NB4 (cell line): ENCODE measurements around the gene MLXIP.

Source experiments
- DNase-seq: peaks from one replicate; pipeline ENCODE4 v3.0.0; 2010; ENCODE audit warnings: low read depth
- H3K4me3 ChIP-seq: one replicate; pipeline ENCODE4 v1.5.1; 2011; ENCODE audit warnings: mild to moderate bottlenecking, low read depth, low read length, moderate library complexity
- MAX ChIP-seq: IDR thresholded peaks from 2 replicates; pipeline ENCODE4 v1.6.1; 2011; ENCODE audit warnings: low read depth, low read length
- MYC ChIP-seq: IDR thresholded peaks from 2 replicates; pipeline ENCODE4 v1.6.1; 2011; ENCODE audit warnings: low read depth, low read length
- POLR2A ChIP-seq: IDR thresholded peaks from 2 replicates; pipeline ENCODE4 v1.6.1; 2011; ENCODE audit warnings: mild to moderate bottlenecking; ENCODE audit not compliant: insufficient read length; ENCODE audit errors: extremely low read depth
- TF ChIP-seq, protein P1 (sequence below): IDR thresholded peaks from one replicate; pipeline ENCODE4 v1.5.1; 2012; ENCODE audit warnings: low read depth, low read length

The MLXIP gene

DNA sequence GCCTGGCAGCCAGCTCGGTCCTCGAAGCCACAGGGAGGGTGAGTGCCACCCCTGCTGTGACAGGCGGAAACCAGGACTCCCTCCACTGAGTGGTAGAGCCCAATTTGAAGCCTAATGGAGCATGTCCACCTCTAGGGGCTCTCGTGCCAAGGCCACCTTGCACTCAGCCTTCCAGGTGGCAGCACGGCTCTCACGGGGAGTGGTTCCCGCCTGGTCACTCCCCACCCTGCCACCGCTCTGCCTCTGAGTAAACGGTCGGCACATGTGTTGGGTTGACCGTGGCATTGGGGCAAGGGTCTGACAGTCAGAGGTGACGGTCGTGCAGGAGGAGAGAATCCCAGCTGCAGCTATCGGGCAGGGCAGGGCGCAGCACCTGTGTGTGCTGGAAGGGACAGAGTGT, 60.7 kb downstream of the MLXIP start:
- DNase-seq = no peak
- TF ChIP-seq, protein P1, sequence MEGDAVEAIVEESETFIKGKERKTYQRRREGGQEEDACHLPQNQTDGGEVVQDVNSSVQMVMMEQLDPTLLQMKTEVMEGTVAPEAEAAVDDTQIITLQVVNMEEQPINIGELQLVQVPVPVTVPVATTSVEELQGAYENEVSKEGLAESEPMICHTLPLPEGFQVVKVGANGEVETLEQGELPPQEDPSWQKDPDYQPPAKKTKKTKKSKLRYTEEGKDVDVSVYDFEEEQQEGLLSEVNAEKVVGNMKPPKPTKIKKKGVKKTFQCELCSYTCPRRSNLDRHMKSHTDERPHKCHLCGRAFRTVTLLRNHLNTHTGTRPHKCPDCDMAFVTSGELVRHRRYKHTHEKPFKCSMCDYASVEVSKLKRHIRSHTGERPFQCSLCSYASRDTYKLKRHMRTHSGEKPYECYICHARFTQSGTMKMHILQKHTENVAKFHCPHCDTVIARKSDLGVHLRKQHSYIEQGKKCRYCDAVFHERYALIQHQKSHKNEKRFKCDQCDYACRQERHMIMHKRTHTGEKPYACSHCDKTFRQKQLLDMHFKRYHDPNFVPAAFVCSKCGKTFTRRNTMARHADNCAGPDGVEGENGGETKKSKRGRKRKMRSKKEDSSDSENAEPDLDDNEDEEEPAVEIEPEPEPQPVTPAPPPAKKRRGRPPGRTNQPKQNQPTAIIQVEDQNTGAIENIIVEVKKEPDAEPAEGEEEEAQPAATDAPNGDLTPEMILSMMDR = no peak
- no peak for TF ChIP-seq MYC
- H3K4me3 ChIP-seq = no peak overlapping the region

GRCh38 chr12:122139941-122140340, 61.4 kb downstream of the MLXIP start:
- TF ChIP-seq POLR2A (no peak), MYC (no peak), MAX (no peak)
- TF ChIP-seq, protein P1 = no peak
- no peak overlapping the region for H3K4me3 ChIP-seq

DNA sequence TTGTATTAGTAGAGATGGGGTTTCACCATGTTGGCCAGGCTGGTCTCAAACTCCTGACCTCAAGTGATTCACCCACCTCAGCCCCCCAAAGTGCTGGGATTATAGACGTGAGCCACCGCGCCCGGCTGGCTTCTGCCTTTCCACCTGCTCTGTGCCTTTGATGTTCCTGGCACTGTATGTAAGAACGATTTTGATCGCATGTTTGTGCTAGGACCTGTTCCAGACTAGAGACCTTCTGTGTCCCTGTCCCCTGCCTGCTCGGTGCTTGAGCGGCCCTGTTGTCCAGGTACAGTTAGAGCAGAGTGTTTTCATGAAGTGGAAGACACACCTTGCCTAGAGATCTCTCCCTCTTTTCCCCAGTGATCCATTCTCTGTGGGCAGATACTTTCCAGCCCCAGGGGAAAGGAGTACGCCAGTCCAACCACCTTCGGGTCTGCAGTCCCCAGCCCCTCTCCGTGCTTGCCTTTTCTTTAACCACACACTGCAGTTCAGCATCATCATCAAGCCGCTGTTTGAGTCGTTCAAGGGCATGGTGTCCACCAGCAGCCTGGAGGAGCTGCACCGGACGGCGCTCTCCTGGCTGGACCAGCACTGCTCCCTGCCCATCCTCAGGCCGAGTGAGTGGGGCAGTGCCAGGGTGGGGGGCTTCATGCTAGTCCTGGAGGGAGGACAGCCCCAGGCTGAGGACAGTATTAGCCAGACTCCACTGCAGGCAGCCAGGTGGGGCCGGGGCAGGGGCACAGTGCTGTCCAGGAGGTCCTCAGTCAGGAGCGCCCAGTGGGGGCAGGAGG, 62.1 kb downstream of the MLXIP start:
- no peak overlapping the region for H3K4me3 ChIP-seq
- no peak for DNase-seq
- no peak for TF ChIP-seq MYC
- TF ChIP-seq, protein P1 = no peak
- no peak for TF ChIP-seq MAX
- TF ChIP-seq POLR2A = no peak

More at GRCh38 chr12:122139941-122140340, 61.4 kb downstream of the MLXIP start:
- no peak for DNase-seq

GRCh38 chr12:122141911-122142725, 63.6 kb downstream of the MLXIP start:
- no peak for TF ChIP-seq MAX
- TF ChIP-seq, protein P1 = no peak
- TF ChIP-seq MYC = no peak
- no peak for TF ChIP-seq POLR2A
- no peak for DNase-seq
- H3K4me3 ChIP-seq = no peak overlapping the region

DNA sequence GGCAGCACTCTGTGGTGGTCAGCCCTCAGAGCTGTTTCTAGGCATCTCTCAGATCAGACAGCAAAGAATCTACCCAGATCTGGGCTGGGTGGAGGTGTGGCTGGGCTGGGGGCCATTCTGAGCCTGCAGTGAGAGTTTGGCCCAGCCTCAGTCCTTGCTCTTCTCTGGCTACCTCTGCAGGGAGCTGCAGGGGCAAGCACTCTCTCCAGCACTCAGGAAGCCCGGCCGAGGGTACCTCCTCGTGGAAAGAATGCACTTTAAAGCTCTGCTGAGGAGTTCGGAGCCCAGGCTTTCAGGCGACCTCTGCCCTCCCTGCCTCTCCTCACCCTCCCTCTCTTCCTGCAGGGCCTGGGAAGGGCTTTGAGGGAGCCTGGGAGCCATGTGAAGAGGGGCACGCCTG, 64.3 kb downstream of the MLXIP start:
- H3K4me3 ChIP-seq = no peak overlapping the region
- no peak for DNase-seq
- TF ChIP-seq MYC (no peak), POLR2A (no peak), MAX (no peak)
- TF ChIP-seq, protein P1 = no peak
